Measurements from ENCODE around the gene TMEM184A. TPM values are rescaled to one million over a fixed set of nuclear protein-coding genes. Genes with fewer than 3 reads are reported as not detected.

Gene TMEM184A
- total RNA-seq, 2 donors from 2014 or later = 1.5 TPM; not detected in 1

- ATAC-seq (ENCODE audit: insufficient number of reproducible peaks, low FRiP score, low read depth) (no peak), DNase-seq (ENCODE audit: low spot score) (no peak)
- H3K4me3 ChIP-seq = no peak overlapping the region
- no peaks in the 10 kb centered on the region for H3K27me3 ChIP-seq (replicated peaks; ENCODE audit: insufficient read depth)
- H3K9me3 ChIP-seq = no peaks in the 10 kb centered on the region
- no peak overlapping the region for H3K27ac ChIP-seq
- H3K4me1 ChIP-seq (ENCODE audit: control insufficient read depth in 1 of 2, low read depth in 2 of 2) = peaks cover 0 to 6% of the 10 kb centered on the region in 2 donors
- TF ChIP-seq, protein P1, sequence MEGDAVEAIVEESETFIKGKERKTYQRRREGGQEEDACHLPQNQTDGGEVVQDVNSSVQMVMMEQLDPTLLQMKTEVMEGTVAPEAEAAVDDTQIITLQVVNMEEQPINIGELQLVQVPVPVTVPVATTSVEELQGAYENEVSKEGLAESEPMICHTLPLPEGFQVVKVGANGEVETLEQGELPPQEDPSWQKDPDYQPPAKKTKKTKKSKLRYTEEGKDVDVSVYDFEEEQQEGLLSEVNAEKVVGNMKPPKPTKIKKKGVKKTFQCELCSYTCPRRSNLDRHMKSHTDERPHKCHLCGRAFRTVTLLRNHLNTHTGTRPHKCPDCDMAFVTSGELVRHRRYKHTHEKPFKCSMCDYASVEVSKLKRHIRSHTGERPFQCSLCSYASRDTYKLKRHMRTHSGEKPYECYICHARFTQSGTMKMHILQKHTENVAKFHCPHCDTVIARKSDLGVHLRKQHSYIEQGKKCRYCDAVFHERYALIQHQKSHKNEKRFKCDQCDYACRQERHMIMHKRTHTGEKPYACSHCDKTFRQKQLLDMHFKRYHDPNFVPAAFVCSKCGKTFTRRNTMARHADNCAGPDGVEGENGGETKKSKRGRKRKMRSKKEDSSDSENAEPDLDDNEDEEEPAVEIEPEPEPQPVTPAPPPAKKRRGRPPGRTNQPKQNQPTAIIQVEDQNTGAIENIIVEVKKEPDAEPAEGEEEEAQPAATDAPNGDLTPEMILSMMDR (IDR thresholded peaks at IDR 0.05) = no peak
- H3K36me3 ChIP-seq = no peaks in the 10 kb centered on the region
Observed at GRCh38 chr7:1578513-1578912, 22.5 kb upstream of the TMEM184A start.

DNA sequence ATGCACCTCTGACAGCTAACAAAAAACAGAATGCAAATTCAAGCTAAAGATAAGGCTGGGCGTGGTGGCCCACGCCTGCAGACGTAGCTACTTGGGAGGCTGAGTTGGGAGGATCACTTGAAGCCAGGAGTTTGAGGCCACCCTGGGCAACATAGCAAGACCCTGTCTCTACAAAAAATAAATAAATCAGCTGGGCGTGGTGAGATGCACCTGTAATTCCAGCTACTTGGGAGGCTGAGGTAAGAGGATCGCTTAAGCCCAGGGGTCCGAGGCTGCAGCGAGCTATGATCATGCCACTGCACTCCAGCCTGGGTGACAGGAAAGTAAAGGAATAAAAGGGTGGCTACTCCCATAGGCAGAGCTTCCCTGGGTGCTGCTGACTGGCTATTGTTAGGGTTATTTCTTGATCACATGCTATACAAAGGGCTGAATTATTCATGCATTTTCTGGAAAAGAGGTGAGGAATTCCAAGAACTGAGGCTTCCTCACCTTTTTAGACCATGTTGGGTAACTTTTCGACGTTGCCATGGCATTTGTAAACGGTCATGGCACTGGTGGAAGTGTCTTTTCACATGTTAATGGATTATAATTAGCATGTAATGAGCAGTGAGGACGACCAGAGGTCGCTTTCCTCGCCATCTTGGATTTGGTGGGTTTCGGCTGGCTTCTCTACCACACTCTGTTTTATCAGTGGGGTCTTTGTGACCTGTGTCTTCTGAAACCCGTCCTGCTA lies 20.7 kb upstream of the TMEM184A start:
- Histone ChIP-seq H3K4me1 (ENCODE audit: control insufficient read depth in 1 of 2, low read depth in 2 of 2) (peaks cover 0 to 6% of the 10 kb centered on the region in 2 donors), H3K4me3 (no peak overlapping the region), H3K36me3 (no peaks in the 10 kb centered on the region), H3K9me3 (no peaks in the 10 kb centered on the region), H3K27ac (no peak overlapping the region), H3K27me3 (replicated peaks; ENCODE audit: insufficient read depth) (no peaks in the 10 kb centered on the region)
- no peak for ATAC-seq (ENCODE audit: insufficient number of reproducible peaks, low FRiP score, low read depth)
- DNase-seq (ENCODE audit: low spot score) = no peak
- TF ChIP-seq, protein P1 (IDR thresholded peaks at IDR 0.05) = no peak

- ATAC-seq (ENCODE audit: insufficient number of reproducible peaks, low FRiP score, low read depth) (no peak), DNase-seq (ENCODE audit: low spot score) (no peak)
- Histone ChIP-seq H3K9me3 (no peaks in the 10 kb centered on the region), H3K4me3 (no peak overlapping the region), H3K4me1 (ENCODE audit: control insufficient read depth in 1 of 2, low read depth in 2 of 2) (peaks cover 3 to 13% of the 10 kb centered on the region in 2 donors), H3K27me3 (replicated peaks; ENCODE audit: insufficient read depth) (no peaks in the 10 kb centered on the region), H3K36me3 (no peaks in the 10 kb centered on the region), H3K27ac (no peak overlapping the region)
- TF ChIP-seq, protein P1 (IDR thresholded peaks at IDR 0.05) = no peak
Observed at GRCh38 chr7:1575809-1576208, 19.8 kb upstream of the TMEM184A start.

GRCh38 chr7:1572111-1572822 lies 16.3 kb upstream of the TMEM184A start:
- no peak overlapping the region for H3K27ac ChIP-seq
- TF ChIP-seq, protein P1 (IDR thresholded peaks at IDR 0.05) = no peak

GRCh38 chr7:1569833-1570632 lies 14.0 kb upstream of the TMEM184A start, which contains the start of gene PSMG3:
Gene PSMG3, minus strand, starts transcription at chr7:1570032. Its CDS starts 693 bp downstream, at chr7:1569339.
- peak; percentile 72 for ATAC-seq (ENCODE audit: insufficient number of reproducible peaks, low FRiP score, low read depth)
- Histone ChIP-seq H3K27me3 (replicated peaks; ENCODE audit: insufficient read depth) (no peaks in the 10 kb centered on the region), H3K36me3 (peaks cover 4% of the 10 kb centered on the region), H3K9me3 (no peaks in the 10 kb centered on the region), H3K4me3 (peak within 1 kb of the TSS; percentile 96), H3K27ac (peak within 1 kb of the TSS; percentile 90 to 93), H3K4me1 (ENCODE audit: control insufficient read depth in 1 of 2, low read depth in 2 of 2) (peaks cover 11 to 22% of the 10 kb centered on the region in 2 donors)
- TF ChIP-seq, protein P1 (IDR thresholded peaks at IDR 0.05) = peak; percentile 35
- peak; percentile 65 for DNase-seq (ENCODE audit: low spot score)

More at GRCh38 chr7:1572111-1572822, 16.3 kb upstream of the TMEM184A start:
- ATAC-seq (ENCODE audit: insufficient number of reproducible peaks, low FRiP score, low read depth) (no peak), DNase-seq (ENCODE audit: low spot score) (no peak)
- Histone ChIP-seq H3K9me3 (no peaks in the 10 kb centered on the region), H3K4me1 (ENCODE audit: control insufficient read depth in 1 of 2, low read depth in 2 of 2) (peaks cover 11 to 22% of the 10 kb centered on the region in 2 donors), H3K4me3 (no peak overlapping the region), H3K36me3 (peaks cover 4% of the 10 kb centered on the region), H3K27me3 (replicated peaks; ENCODE audit: insufficient read depth) (no peaks in the 10 kb centered on the region)

Data from thoracic aorta (tissue), 2 donors.